ENCODE measurements around the gene HOXA5. TPM values are rescaled to one million over a fixed set of nuclear protein-coding genes. Genes with fewer than 3 reads are reported as not detected.
A peak's percentile ranks its signal among the peaks of the same experiment; 100 is the strongest.

HOXA5 gene
- total RNA-seq, 4 donors from 2014 or later = 3.6 to 8.2 (median 6.8) TPM

- peak overlapping the region; percentile 92 to 97 (median 92) for H3K27ac ChIP-seq
- H3K4me1 ChIP-seq = peaks cover 0 to 52% (median 3%) of the 10 kb centered on the region in 3 donors
- WGBS, 2 donors = 6 to 33% methylated on average over 13 to 26 of the region's 29 CpGs
- no peak for DNase-seq
- H3K9me3 ChIP-seq = no peaks in the 10 kb centered on the region
- H3K4me3 ChIP-seq = peak overlapping the region; percentile 65 to 89 (median 74)
- intact Hi-C loops (cut with DNase I) = loop anchor here (5.0 kb wide), 1 partner anchor 285 kb away; no protein-coding TSS in a partner anchor
- TF ChIP-seq CTCF (IDR thresholded peaks at IDR 0.05) (no peak), POLR2A (IDR thresholded peaks at IDR 0.05) (no peak)
- no peaks in the 10 kb centered on the region for H3K36me3 ChIP-seq
- peaks cover 0 to 81% (median 0%) of the 10 kb centered on the region in 4 donors for H3K27me3 ChIP-seq
These were observed 880 bp downstream of the HOXA5 start for GRCh38 chr7:27142580-27143022.

- peaks cover 0 to 79% (median 0%) of the 10 kb centered on the region in 4 donors for H3K27me3 ChIP-seq
- TF ChIP-seq POLR2A (IDR thresholded peaks at IDR 0.05) (no peak), CTCF (IDR thresholded peaks at IDR 0.05) (peak in 2 of 6 experiments; percentile 11 to 41)
These were observed 1.4 kb downstream of the HOXA5 start for GRCh38 chr7:27141923-27142579.

GRCh38 chr7:27141137-27141922 lies 2.2 kb downstream of the HOXA5 start:
- intact Hi-C loops (cut with DNase I) = loop anchor here (5.0 kb wide), 1 partner anchor 284 kb away; no protein-coding TSS in a partner anchor
- Histone ChIP-seq H3K4me1 (peaks cover 0 to 56% (median 5%) of the 10 kb centered on the region in 3 donors), H3K27ac (peak overlapping the region; percentile 92 to 97 (median 92)), H3K4me3 (peak overlapping the region; percentile 65 to 89 (median 74)), H3K36me3 (no peaks in the 10 kb centered on the region), H3K9me3 (no peaks in the 10 kb centered on the region), H3K27me3 (peaks cover 0 to 77% (median 0%) of the 10 kb centered on the region in 4 donors)
- 70 to 75% methylated on average over 18 of the region's 18 CpGs for WGBS, 2 donors
- DNase-seq = no peak
- no peak for TF ChIP-seq POLR2A (IDR thresholded peaks at IDR 0.05)
- TF ChIP-seq CTCF (IDR thresholded peaks at IDR 0.05) = no peak

More at GRCh38 chr7:27141923-27142579, 1.4 kb downstream of the HOXA5 start:
- Histone ChIP-seq H3K9me3 (no peaks in the 10 kb centered on the region), H3K4me3 (peak overlapping the region; percentile 65 to 89 (median 74)), H3K27ac (peak overlapping the region; percentile 92 to 97 (median 92)), H3K4me1 (peaks cover 0 to 50% (median 0%) of the 10 kb centered on the region in 3 donors), H3K36me3 (no peaks in the 10 kb centered on the region)
- DNase-seq = no peak
- WGBS, 2 donors = 26 to 58% methylated on average over 20 to 21 of the region's 30 CpGs
- intact Hi-C loops (cut with DNase I) = loop anchor here (5.0 kb wide), 1 partner anchor 285 kb away; no protein-coding TSS in a partner anchor

- Histone ChIP-seq H3K4me1 (peaks cover 7 to 66% (median 14%) of the 10 kb centered on the region in 3 donors), H3K9me3 (no peaks in the 10 kb centered on the region), H3K36me3 (no peaks in the 10 kb centered on the region), H3K27ac (peak overlapping the region in 3 of 4 donors; percentile 79 to 92 (median 86)), H3K4me3 (peak overlapping the region in 2 of 4 donors; percentile 13 to 51), H3K27me3 (peaks cover 0 to 67% (median 0%) of the 10 kb centered on the region in 4 donors)
- no peak for DNase-seq
- intact Hi-C loops (cut with DNase I) = loop anchor here (5.0 kb wide), 1 partner anchor 283 kb away; no protein-coding TSS in a partner anchor
- TF ChIP-seq POLR2A (IDR thresholded peaks at IDR 0.05) = no peak
- no peak for TF ChIP-seq CTCF (IDR thresholded peaks at IDR 0.05)
- WGBS, 2 donors = 85 to 89% methylated on average over 15 of the region's 15 CpGs
These were observed 3.2 kb downstream of the HOXA5 start for GRCh38 chr7:27140126-27140857.
